Measurements from ENCODE around the gene GAS5.

DNA sequence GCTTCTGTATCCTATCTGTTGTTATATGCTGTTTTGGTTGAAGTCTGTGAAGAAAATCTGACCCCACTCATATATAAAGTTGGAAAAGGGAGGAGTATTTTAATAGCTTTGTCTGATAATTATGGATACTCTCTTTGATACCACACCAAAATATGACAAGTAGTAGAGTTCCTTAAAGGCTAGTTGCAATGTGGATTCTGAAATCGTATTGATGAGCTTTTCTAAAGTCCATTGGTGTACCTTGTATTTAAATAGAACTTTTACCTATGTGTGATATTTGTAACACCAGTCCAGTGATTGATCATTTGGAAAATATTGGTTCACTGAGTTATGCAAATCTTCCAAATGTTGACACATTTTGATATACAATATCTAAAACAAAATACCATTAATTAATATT is 7.7 kb downstream of the GAS5 start:
- TF ChIP-seq, protein P1, sequence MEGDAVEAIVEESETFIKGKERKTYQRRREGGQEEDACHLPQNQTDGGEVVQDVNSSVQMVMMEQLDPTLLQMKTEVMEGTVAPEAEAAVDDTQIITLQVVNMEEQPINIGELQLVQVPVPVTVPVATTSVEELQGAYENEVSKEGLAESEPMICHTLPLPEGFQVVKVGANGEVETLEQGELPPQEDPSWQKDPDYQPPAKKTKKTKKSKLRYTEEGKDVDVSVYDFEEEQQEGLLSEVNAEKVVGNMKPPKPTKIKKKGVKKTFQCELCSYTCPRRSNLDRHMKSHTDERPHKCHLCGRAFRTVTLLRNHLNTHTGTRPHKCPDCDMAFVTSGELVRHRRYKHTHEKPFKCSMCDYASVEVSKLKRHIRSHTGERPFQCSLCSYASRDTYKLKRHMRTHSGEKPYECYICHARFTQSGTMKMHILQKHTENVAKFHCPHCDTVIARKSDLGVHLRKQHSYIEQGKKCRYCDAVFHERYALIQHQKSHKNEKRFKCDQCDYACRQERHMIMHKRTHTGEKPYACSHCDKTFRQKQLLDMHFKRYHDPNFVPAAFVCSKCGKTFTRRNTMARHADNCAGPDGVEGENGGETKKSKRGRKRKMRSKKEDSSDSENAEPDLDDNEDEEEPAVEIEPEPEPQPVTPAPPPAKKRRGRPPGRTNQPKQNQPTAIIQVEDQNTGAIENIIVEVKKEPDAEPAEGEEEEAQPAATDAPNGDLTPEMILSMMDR (IDR thresholded peaks at IDR 0.05) = no peak
- no peak for TF ChIP-seq POLR2A (IDR thresholded peaks at IDR 0.05)

Measured in vagina (tissue), 2 donors.